ENCODE measurements around the gene RAD51B. TPM values are rescaled to one million over a fixed set of nuclear protein-coding genes. Genes with fewer than 3 reads are reported as not detected.

The RAD51B gene
- total RNA-seq, 1 experiment from 2014 or later = 16.7 TPM

- H4K8ac ChIP-seq (replicated peaks; ENCODE audit: insufficient read length, low read depth, low read length) = no peak overlapping the region
- Mint-ChIP-seq H3K4me1 (peaks cover 29 to 34% of the 10 kb centered on the region in 2 experiments), H3K36me3 (ENCODE audit: insufficient read depth in 1 of 3, low read depth in 3 of 3) (peaks cover 0 to 4% (median 0%) of the 10 kb centered on the region in 3 experiments; a peak in 3 of 7 replicates), H3K4me3 (no peak overlapping the region), H3K27me3 (ENCODE audit: low read depth) (peaks cover 4% of the 10 kb centered on the region; the same call in 1 of the 2 replicates), H3K27ac (peak overlapping the region in 2 of 3 experiments; percentile 29 to 53; a peak in 4 of 7 replicates), H3K9me3 (peaks cover 0 to 4% of the 10 kb centered on the region in 2 experiments; a peak in 1 of 5 replicates)
- no peak overlapping the region for H2AFZ ChIP-seq (ENCODE audit: low read length)
- no peaks in the 10 kb centered on the region for H3K27me3 ChIP-seq (ENCODE audit: insufficient read depth, low read length)
- H3K23me2 ChIP-seq (ENCODE audit: insufficient read length, low read depth, low read length, poor library complexity, severe bottlenecking) = no peaks in the 10 kb centered on the region
- H3K9ac ChIP-seq (ENCODE audit: extremely low read depth, insufficient read length, low read length) = no peak overlapping the region
- H4K20me1 ChIP-seq (ENCODE audit: control insufficient read depth, insufficient read depth, insufficient read length) = no peaks in the 10 kb centered on the region
- H3K23ac ChIP-seq (ENCODE audit: insufficient read length, low read depth, low read length) = no peak overlapping the region
- no peak overlapping the region for H3K56ac ChIP-seq (ENCODE audit: insufficient read length, low read depth, low read length)
- H3K27ac ChIP-seq (ENCODE audit: insufficient read length, low read depth, low read length) = no peak overlapping the region
- H2BK15ac ChIP-seq (ENCODE audit: low read depth, low read length) = no peak overlapping the region
- WGBS (ENCODE audit: extremely low coverage, insufficient read length, low lambda C conversion rate) = no CpG with 5 or more reads among the region's 12 CpGs
- H3K4me1 ChIP-seq (ENCODE audit: insufficient read depth, low read length) = no peaks in the 10 kb centered on the region
- no peak overlapping the region for H4K91ac ChIP-seq (ENCODE audit: insufficient read length, low read depth, low read length)
- no peak overlapping the region for H4K5ac ChIP-seq (ENCODE audit: insufficient read length, low read depth, low read length)
- DNase-seq = no peak
- H3K18ac ChIP-seq (ENCODE audit: insufficient read length, low read depth, low read length) = no peak overlapping the region
- no peak overlapping the region for H3T11ph ChIP-seq (ENCODE audit: low read length)
- no peak overlapping the region for H2BK12ac ChIP-seq (ENCODE audit: insufficient read length, low read depth, low read length)
- no peak overlapping the region for H2BK20ac ChIP-seq (ENCODE audit: low read depth, low read length, poor library complexity, severe bottlenecking)
- H2AK5ac ChIP-seq (ENCODE audit: insufficient read length, low read length) = no peak overlapping the region
- no peaks in the 10 kb centered on the region for H3K9me3 ChIP-seq (ENCODE audit: control insufficient read depth, low read depth, low read length)
- H3K4ac ChIP-seq (ENCODE audit: low read depth, low read length) = no peak overlapping the region
- no peak overlapping the region for H2BK120ac ChIP-seq (ENCODE audit: low read depth, low read length, poor library complexity, severe bottlenecking)
- H3K14ac ChIP-seq (ENCODE audit: insufficient read depth, low read length) = no peak overlapping the region
- no peak for TF ChIP-seq CTCF (conservative IDR thresholded peaks at IDR 0.05)
- no peak overlapping the region for H2BK5ac ChIP-seq (ENCODE audit: insufficient read length, low read length)
- H3K79me2 ChIP-seq (ENCODE audit: insufficient read depth, low read length) = no peaks in the 10 kb centered on the region
- no peak overlapping the region for H3K4me2 ChIP-seq (ENCODE audit: insufficient read depth, insufficient read length, low read length)
- H3K79me1 ChIP-seq (ENCODE audit: insufficient read depth, low read depth, low read length, poor library complexity, severe bottlenecking) = no peaks in the 10 kb centered on the region
These were observed 539.6 kb downstream of the RAD51B start for GRCh38 chr14:68359022-68359836.
